Sigmoid colon (tissue), 7 donors: Measurements from ENCODE around the gene WDFY4. TPM values are rescaled to one million over a fixed set of nuclear protein-coding genes. Genes with fewer than 3 reads are reported as not detected.

Experiments
- DNase-seq: peaks from one replicate; pipeline ENCODE4 v3.0.0-alpha.2; 2019
- H3K27ac ChIP-seq, 4 donors: fragments of 200-600 bp; sonication (generic); one replicate each; pipeline ENCODE4 v1.5.1; 2016 to 2019; ENCODE audit warnings: mild to moderate bottlenecking in 1 of 4
- H3K27me3 ChIP-seq, 3 donors: fragments of 200-600 bp; sonication (generic); one replicate each; pipeline ENCODE4 v1.5.1; 2019; ENCODE audit warnings: mild to moderate bottlenecking in 1 of 3
- H3K36me3 ChIP-seq, 4 donors: fragments of 200-600 bp; sonication (generic); one replicate each; pipeline ENCODE4 v1.5.1; 2016 to 2019
- H3K4me1 ChIP-seq, 4 donors: fragments of 200-600 bp; sonication (generic); one replicate each; pipeline ENCODE4 v1.5.1; 2017 to 2019
- H3K4me3 ChIP-seq, 4 donors: fragments of 200-600 bp; sonication (generic); one replicate each; pipeline ENCODE4 v1.5.1; 2017 to 2019; ENCODE audit warnings: mild to moderate bottlenecking in 2 of 4, moderate library complexity in 1 of 4
- H3K9me3 ChIP-seq, 4 donors: fragments of 200-600 bp in 3 of 4; sonication (generic) in 3 of 4; one replicate each; pipeline versions ENCODE4 v1.5.1 to v1.6.1; 2013 to 2019
- EP300 ChIP-seq, 4 donors: sonication (generic); formaldehyde crosslinking; IDR thresholded peaks; one replicate each; pipeline ENCODE4 v1.6.1; 2017; ENCODE audit warnings: antibody characterized with exemption in 4 of 4
- POLR2A ChIP-seq, 2 donors: fragments of 450-650 bp; IDR thresholded peaks; one replicate each; pipeline ENCODE4 v1.6.1; 2016; ENCODE audit warnings: antibody characterized with exemption in 2 of 2, mild to moderate bottlenecking in 2 of 2, moderate library complexity in 2 of 2
- POLR2AphosphoS5 ChIP-seq, 4 donors: sonication (generic); formaldehyde crosslinking; IDR thresholded peaks; one replicate each; pipeline ENCODE4 v1.6.1; 2017; ENCODE audit warnings: antibody characterized with exemption in 4 of 4
- WGBS, 2 donors: extraction: QIAGEN DNeasy Blood & Tissue Kit; methylation state at CpG; one replicate each; pipeline ENCODE4 v1.1.7; 2013; 5-methylcytosine and 5-hydroxymethylcytosine counted together
- intact Hi-C: fragments of 100-400 bp; cut with DNase I; formaldehyde crosslinking; loops from one replicate; pipeline ENCODE4 v1.15.1; 2023
- polyA plus RNA-seq, 3 donors: library from polyadenylated mRNA; stranded (reverse); fragments of 200-250 nt; gene quantifications; one replicate each; pipeline ENCODE4 v1.2.3, GENCODE V29; 2013
- total RNA-seq, 4 donors: library from RNA; depleted of rRNA; stranded (reverse); fragments of >200 nt; gene quantifications; one replicate each; pipeline ENCODE4 v1.1.0, GENCODE V29; 2016
- TF ChIP-seq, protein P1 (sequence below), 4 experiments: fragments of 450-650 bp in 3 of 4; fragments of 200-600 bp in 1 of 4; IDR thresholded peaks; one replicate each; pipeline ENCODE4 v1.5.1; 2016 to 2019; ENCODE audit warnings: antibody characterized with exemption in 4 of 4, mild to moderate bottlenecking in 3 of 4, moderate library complexity in 2 of 4
- donor health status: healthy with polysubstance abuse.
- donor health status: Bipolar disorder and iron deficiency.
- donor health status: healthy.

Gene WDFY4
- total and polyA plus RNA-seq, 7 donors, result 0.60 to 18.6 (median 2.5) TPM

- TF ChIP-seq EP300 (IDR thresholded peaks at IDR 0.05), result no peak
- TF ChIP-seq, protein P1, sequence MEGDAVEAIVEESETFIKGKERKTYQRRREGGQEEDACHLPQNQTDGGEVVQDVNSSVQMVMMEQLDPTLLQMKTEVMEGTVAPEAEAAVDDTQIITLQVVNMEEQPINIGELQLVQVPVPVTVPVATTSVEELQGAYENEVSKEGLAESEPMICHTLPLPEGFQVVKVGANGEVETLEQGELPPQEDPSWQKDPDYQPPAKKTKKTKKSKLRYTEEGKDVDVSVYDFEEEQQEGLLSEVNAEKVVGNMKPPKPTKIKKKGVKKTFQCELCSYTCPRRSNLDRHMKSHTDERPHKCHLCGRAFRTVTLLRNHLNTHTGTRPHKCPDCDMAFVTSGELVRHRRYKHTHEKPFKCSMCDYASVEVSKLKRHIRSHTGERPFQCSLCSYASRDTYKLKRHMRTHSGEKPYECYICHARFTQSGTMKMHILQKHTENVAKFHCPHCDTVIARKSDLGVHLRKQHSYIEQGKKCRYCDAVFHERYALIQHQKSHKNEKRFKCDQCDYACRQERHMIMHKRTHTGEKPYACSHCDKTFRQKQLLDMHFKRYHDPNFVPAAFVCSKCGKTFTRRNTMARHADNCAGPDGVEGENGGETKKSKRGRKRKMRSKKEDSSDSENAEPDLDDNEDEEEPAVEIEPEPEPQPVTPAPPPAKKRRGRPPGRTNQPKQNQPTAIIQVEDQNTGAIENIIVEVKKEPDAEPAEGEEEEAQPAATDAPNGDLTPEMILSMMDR (IDR thresholded peaks at IDR 0.05), result no peak
- TF ChIP-seq POLR2AphosphoS5 (IDR thresholded peaks at IDR 0.05), result no peak
- no peak for TF ChIP-seq POLR2A (IDR thresholded peaks at IDR 0.05)
- Histone ChIP-seq H3K4me1 (no peaks in the 10 kb centered on the region), H3K36me3 (no peaks in the 10 kb centered on the region), H3K4me3 (no peak overlapping the region), H3K27ac (no peak overlapping the region), H3K9me3 (no peaks in the 10 kb centered on the region), H3K27me3 (no peaks in the 10 kb centered on the region)
- DNase-seq, result no peak
- intact Hi-C loops, result no loop called here
- WGBS, 2 donors, result 50 to 74% methylated on average over 9 of the region's 9 CpGs
These were observed 15.8 kb downstream of the WDFY4 start for GRCh38 chr10:48700493-48700892.

GRCh38 chr10:48701139-48701901 is 16.6 kb downstream of the WDFY4 start:
- TF ChIP-seq EP300 (IDR thresholded peaks at IDR 0.05) (no peak), POLR2A (IDR thresholded peaks at IDR 0.05) (no peak), POLR2AphosphoS5 (IDR thresholded peaks at IDR 0.05) (no peak)
- TF ChIP-seq, protein P1 (IDR thresholded peaks at IDR 0.05), result no peak
- no peaks in the 10 kb centered on the region for H3K9me3 ChIP-seq
- no peak overlapping the region for H3K27ac ChIP-seq
- no peaks in the 10 kb centered on the region for H3K4me1 ChIP-seq
- no peak for DNase-seq
- H3K4me3 ChIP-seq, result no peak overlapping the region
- H3K27me3 ChIP-seq, result no peaks in the 10 kb centered on the region
- H3K36me3 ChIP-seq, result no peaks in the 10 kb centered on the region
- intact Hi-C loops, result no loop called here
- 21 to 57% methylated on average over 8 of the region's 8 CpGs for WGBS, 2 donors

- no peak for DNase-seq
- peaks cover 0 to 2% (median 0%) of the 10 kb centered on the region in 4 donors for H3K4me1 ChIP-seq
- no peaks in the 10 kb centered on the region for H3K36me3 ChIP-seq
- no peak overlapping the region for H3K27ac ChIP-seq
- no peak overlapping the region for H3K4me3 ChIP-seq
- H3K9me3 ChIP-seq, result no peaks in the 10 kb centered on the region
- TF ChIP-seq, protein P1 (IDR thresholded peaks at IDR 0.05), result no peak
- TF ChIP-seq POLR2AphosphoS5 (IDR thresholded peaks at IDR 0.05), result no peak
- no peak for TF ChIP-seq EP300 (IDR thresholded peaks at IDR 0.05)
- TF ChIP-seq POLR2A (IDR thresholded peaks at IDR 0.05), result no peak
- no peaks in the 10 kb centered on the region for H3K27me3 ChIP-seq
- intact Hi-C loops, result no loop called here
These were observed 17.3 kb downstream of the WDFY4 start for GRCh38 chr10:48701941-48702340.

- H3K27me3 ChIP-seq, result no peaks in the 10 kb centered on the region
- H3K4me1 ChIP-seq, result peaks cover 0 to 17% (median 5%) of the 10 kb centered on the region in 4 donors
- DNase-seq, result no peak
- intact Hi-C loops, result no loop called here
- WGBS, 2 donors, result 82 to 87% methylated on average over 5 of the region's 5 CpGs
- H3K9me3 ChIP-seq, result no peaks in the 10 kb centered on the region
- TF ChIP-seq, protein P1 (IDR thresholded peaks at IDR 0.05), result no peak
- no peak for TF ChIP-seq POLR2AphosphoS5 (IDR thresholded peaks at IDR 0.05)
- TF ChIP-seq POLR2A (IDR thresholded peaks at IDR 0.05), result no peak
- TF ChIP-seq EP300 (IDR thresholded peaks at IDR 0.05), result no peak
- no peak overlapping the region for H3K27ac ChIP-seq
- no peak overlapping the region for H3K4me3 ChIP-seq
- no peaks in the 10 kb centered on the region for H3K36me3 ChIP-seq
These were observed 19.0 kb downstream of the WDFY4 start for GRCh38 chr10:48703531-48704122.
